HG02642 (cell line): ENCODE data around the gene PDXDC1.
"Not testable (repeated sequence)": the region's sequence is repeated elsewhere in the genome, so short reads cannot be mapped to it uniquely, and the experiment has no call there.

Experiments
- ATAC-seq: cut with Tn5 transposase; IDR thresholded peaks from one replicate; pipeline ENCODE4 v1.9.1; 2021; ENCODE audit warnings: mild to moderate bottlenecking; ENCODE audit not compliant: unreplicated experiment, poor library complexity

Gene PDXDC1

GRCh38 chr16:15008647-15009046, 33.8 kb downstream of the PDXDC1 start:
- ATAC-seq = not testable (repeated sequence)

- not testable (repeated sequence) for ATAC-seq
Observed at GRCh38 chr16:15012941-15013340, 38.1 kb downstream of the PDXDC1 start.

GRCh38 chr16:15015671-15016070, 40.8 kb downstream of the PDXDC1 start:
- ATAC-seq = not testable (repeated sequence)

GRCh38 chr16:15016354-15016753, 41.5 kb downstream of the PDXDC1 start:
- not testable (repeated sequence) for ATAC-seq

- not testable (repeated sequence) for ATAC-seq
Observed at GRCh38 chr16:15016951-15017580, 42.2 kb downstream of the PDXDC1 start.

- not testable (repeated sequence) for ATAC-seq
Observed at GRCh38 chr16:15021429-15021828, 46.6 kb downstream of the PDXDC1 start.

- ATAC-seq = peak; percentile 71
Observed at GRCh38 chr16:15022194-15022593, 47.4 kb downstream of the PDXDC1 start.

GRCh38 chr16:15023381-15024077, 48.7 kb downstream of the PDXDC1 start:
- ATAC-seq = not testable (repeated sequence)

- ATAC-seq = not testable (repeated sequence)
Observed at GRCh38 chr16:15024858-15025199, 50.0 kb downstream of the PDXDC1 start.

- ATAC-seq = not testable (repeated sequence)
Observed at GRCh38 chr16:15025234-15025951, 50.6 kb downstream of the PDXDC1 start.

- not testable (repeated sequence) for ATAC-seq
Observed at GRCh38 chr16:15027051-15027450, 52.2 kb downstream of the PDXDC1 start.

- not testable (repeated sequence) for ATAC-seq
Observed at GRCh38 chr16:15027503-15028344, 52.9 kb downstream of the PDXDC1 start.

- not testable (repeated sequence) for ATAC-seq
Observed at GRCh38 chr16:15028345-15028715, 53.5 kb downstream of the PDXDC1 start.

- ATAC-seq = not testable (repeated sequence)
Observed at GRCh38 chr16:15028801-15029698, 54.2 kb downstream of the PDXDC1 start.

- not testable (repeated sequence) for ATAC-seq
Observed at GRCh38 chr16:15029749-15030148, 54.9 kb downstream of the PDXDC1 start.

- no peak for ATAC-seq
Observed at GRCh38 chr16:15031179-15031578, 56.4 kb downstream of the PDXDC1 start.

GRCh38 chr16:15031586-15031985, 56.8 kb downstream of the PDXDC1 start:
- no peak for ATAC-seq

- no peak for ATAC-seq
Observed at GRCh38 chr16:15032547-15033308, 57.9 kb downstream of the PDXDC1 start.

- ATAC-seq = no peak
Observed at GRCh38 chr16:15033309-15033707, 58.5 kb downstream of the PDXDC1 start.
